Measurements from ENCODE around the gene TIFAB. TPM values are rescaled to one million over a fixed set of nuclear protein-coding genes. Genes with fewer than 3 reads are reported as not detected.

The TIFAB gene
- total RNA-seq, 1 experiment from 2014 or later: not detected

DNA sequence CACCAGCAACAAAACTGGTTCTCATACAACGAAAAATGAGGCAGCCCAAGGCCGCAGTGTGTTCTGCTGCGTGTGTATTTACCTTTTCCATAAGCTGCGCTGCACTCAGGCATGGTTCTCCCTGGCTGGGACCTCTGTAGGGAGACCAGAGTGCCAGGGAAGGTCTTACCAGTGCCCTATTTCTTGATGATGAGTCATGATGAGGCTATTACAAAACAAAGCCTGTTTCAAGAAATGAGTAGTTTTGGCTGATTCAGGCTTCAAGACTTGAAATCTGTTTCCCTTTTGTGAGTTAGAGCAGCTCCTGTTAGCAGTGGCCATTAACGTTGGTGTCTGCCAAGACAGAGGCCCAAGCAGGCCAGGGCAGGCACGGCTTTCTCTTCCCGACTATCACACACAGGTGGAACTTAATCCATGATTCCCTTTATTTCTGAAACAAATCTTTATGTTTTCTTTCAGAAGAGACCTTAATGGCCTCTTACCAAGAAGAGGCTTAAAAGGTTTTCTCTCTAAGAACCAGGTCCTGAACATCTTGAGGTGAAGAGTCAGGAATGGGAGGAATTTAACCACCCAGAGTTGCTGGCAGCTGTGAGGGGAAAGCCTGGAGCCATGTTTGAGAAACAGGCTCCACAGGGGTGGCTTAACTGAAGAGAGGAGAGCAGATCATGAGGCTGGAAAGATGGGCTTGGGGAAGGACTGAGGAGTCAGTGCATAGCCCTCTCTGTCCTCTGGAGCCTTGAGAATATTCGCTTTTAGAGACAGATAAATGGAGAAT lies 41.4 kb upstream of the TIFAB start:
- no peak overlapping the region for H3K4me3 ChIP-seq (ENCODE audit: low read depth in 2 of 2, low read length in 2 of 2)
- no TSS peak for BruUV-seq (replicated peaks)
- in situ Hi-C loops (cut with HindIII; ENCODE audit: low pct_unique_long_range_greater_than_20kb, low sequenced_read_pairs): no loop called here
- H3K27ac ChIP-seq (ENCODE audit: low read length): no peak overlapping the region
- ChIA-PET CTCF (no interaction called here), POLR2A (no interaction called here)
- no peaks in the 10 kb centered on the region for H3K9me3 ChIP-seq (ENCODE audit: control insufficient read depth, insufficient read depth, low read depth, low read length)
- no peaks in the 10 kb centered on the region for H3K4me1 ChIP-seq (ENCODE audit: control insufficient read depth, insufficient read depth, low read length)
- no peak for ATAC-seq
- peaks cover 7% of the 10 kb centered on the region for H3K27me3 ChIP-seq (ENCODE audit: control insufficient read depth, insufficient read depth, low read length)
- no peaks in the 10 kb centered on the region for H3K36me3 ChIP-seq (ENCODE audit: control insufficient read depth, insufficient read depth, low read length)
- intact Hi-C loops (cut with micrococcal nuclease; ENCODE audit: unreplicated experiment): no loop called here
- no peak for TF ChIP-seq POLR2AphosphoS5 (IDR thresholded peaks at IDR 0.05; ENCODE audit: low read depth, low read length)
- no peak for DNase-seq (ENCODE audit: low read depth, low spot score)

DNA sequence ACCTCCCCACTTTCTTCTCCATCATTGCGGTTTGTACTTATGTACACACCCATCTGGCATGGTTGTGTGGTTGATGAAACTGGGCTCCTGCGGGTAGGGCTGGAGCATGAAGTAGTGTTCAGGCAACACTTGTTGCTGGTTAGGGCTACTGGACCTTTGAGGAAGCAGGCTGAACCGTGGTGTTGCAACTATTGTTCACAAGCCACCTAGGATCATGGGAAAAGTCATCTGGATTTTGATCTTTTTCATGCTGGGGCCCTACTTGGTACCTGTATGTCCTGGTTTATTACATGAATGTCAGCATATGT lies 40.1 kb upstream of the TIFAB start:
- in situ Hi-C loops (cut with HindIII; ENCODE audit: low pct_unique_long_range_greater_than_20kb, low sequenced_read_pairs) (no loop called here), intact Hi-C loops (cut with micrococcal nuclease; ENCODE audit: unreplicated experiment) (no loop called here)
- H3K4me1 ChIP-seq (ENCODE audit: control insufficient read depth, insufficient read depth, low read length): no peaks in the 10 kb centered on the region
- no peak for ATAC-seq
- no peak overlapping the region for H3K4me3 ChIP-seq (ENCODE audit: low read depth in 2 of 2, low read length in 2 of 2)
- H3K27ac ChIP-seq (ENCODE audit: low read length): no peak overlapping the region
- no peak for DNase-seq (ENCODE audit: low read depth, low spot score)
- no peaks in the 10 kb centered on the region for H3K9me3 ChIP-seq (ENCODE audit: control insufficient read depth, insufficient read depth, low read depth, low read length)
- ChIA-PET POLR2A (no interaction called here), CTCF (no interaction called here)
- no peak for TF ChIP-seq POLR2AphosphoS5 (IDR thresholded peaks at IDR 0.05; ENCODE audit: low read depth, low read length)
- no TSS peak for BruUV-seq (replicated peaks)
- no peaks in the 10 kb centered on the region for H3K36me3 ChIP-seq (ENCODE audit: control insufficient read depth, insufficient read depth, low read length)
- peaks cover 3% of the 10 kb centered on the region for H3K27me3 ChIP-seq (ENCODE audit: control insufficient read depth, insufficient read depth, low read length)

DNA sequence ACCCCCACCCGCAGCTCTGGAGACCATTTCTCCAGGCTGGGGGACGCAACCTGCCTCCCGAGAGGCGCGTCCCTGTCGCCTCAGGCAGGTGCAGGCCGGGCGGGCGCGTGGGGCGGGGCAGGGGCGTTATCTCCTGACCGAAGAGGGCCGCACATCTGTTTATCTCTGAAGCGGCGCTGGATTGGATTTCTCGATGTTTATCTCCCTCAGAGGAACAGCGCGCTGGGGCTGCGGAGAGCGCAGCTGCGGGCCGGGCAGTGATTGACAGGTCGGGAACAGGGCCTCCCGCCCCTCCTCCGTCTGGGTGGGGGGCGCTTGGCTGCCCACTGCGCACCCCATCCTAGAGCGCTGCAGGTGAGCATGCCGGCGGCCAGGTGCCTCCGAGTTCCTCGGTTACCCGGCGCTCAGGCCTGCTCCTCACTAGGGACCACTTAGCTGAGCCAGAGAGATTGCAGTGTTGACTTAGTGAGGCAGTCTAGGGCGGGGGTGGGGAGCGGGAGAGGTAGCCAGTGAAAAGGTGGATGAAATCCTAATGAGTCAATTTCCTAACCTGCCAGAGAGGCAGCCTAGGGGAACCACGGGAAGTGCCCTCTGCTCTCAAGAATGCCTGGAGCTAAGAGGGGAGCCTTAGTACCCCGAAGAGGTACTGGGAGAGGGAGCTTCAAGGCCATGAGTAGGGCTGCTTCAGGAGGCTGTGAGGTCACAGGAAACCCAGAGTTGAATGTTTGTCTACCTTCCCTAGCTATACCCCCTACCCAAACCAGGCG lies 39.6 kb upstream of the TIFAB start:
- in situ Hi-C loops (cut with HindIII; ENCODE audit: low pct_unique_long_range_greater_than_20kb, low sequenced_read_pairs): no loop called here
- ATAC-seq: no peak
- intact Hi-C loops (cut with micrococcal nuclease; ENCODE audit: unreplicated experiment): no loop called here
- BruUV-seq (replicated peaks): no TSS peak
- TF ChIP-seq SIN3A (IDR thresholded peaks at IDR 0.05; ENCODE audit: borderline replicate concordance, insufficient read depth, low read depth, low read length) (no peak), POLR2AphosphoS5 (IDR thresholded peaks at IDR 0.05; ENCODE audit: low read depth, low read length) (no peak), TCF7L2 (IDR thresholded peaks at IDR 0.05; ENCODE audit: low read depth, low read length) (no peak), CTCF (IDR thresholded peaks at IDR 0.05) (no peak)
- TF ChIP-seq, protein P1, sequence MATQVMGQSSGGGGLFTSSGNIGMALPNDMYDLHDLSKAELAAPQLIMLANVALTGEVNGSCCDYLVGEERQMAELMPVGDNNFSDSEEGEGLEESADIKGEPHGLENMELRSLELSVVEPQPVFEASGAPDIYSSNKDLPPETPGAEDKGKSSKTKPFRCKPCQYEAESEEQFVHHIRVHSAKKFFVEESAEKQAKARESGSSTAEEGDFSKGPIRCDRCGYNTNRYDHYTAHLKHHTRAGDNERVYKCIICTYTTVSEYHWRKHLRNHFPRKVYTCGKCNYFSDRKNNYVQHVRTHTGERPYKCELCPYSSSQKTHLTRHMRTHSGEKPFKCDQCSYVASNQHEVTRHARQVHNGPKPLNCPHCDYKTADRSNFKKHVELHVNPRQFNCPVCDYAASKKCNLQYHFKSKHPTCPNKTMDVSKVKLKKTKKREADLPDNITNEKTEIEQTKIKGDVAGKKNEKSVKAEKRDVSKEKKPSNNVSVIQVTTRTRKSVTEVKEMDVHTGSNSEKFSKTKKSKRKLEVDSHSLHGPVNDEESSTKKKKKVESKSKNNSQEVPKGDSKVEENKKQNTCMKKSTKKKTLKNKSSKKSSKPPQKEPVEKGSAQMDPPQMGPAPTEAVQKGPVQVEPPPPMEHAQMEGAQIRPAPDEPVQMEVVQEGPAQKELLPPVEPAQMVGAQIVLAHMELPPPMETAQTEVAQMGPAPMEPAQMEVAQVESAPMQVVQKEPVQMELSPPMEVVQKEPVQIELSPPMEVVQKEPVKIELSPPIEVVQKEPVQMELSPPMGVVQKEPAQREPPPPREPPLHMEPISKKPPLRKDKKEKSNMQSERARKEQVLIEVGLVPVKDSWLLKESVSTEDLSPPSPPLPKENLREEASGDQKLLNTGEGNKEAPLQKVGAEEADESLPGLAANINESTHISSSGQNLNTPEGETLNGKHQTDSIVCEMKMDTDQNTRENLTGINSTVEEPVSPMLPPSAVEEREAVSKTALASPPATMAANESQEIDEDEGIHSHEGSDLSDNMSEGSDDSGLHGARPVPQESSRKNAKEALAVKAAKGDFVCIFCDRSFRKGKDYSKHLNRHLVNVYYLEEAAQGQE (IDR thresholded peaks at IDR 0.05; ENCODE audit: insufficient read depth in 1 of 2, low read depth in 2 of 2, low read length in 1 of 2): no peak
- Histone ChIP-seq H3K4me3 (ENCODE audit: low read depth in 2 of 2, low read length in 2 of 2) (no peak overlapping the region), H3K4me1 (ENCODE audit: control insufficient read depth, insufficient read depth, low read length) (no peaks in the 10 kb centered on the region), H3K9me3 (ENCODE audit: control insufficient read depth, insufficient read depth, low read depth, low read length) (no peaks in the 10 kb centered on the region), H3K36me3 (ENCODE audit: control insufficient read depth, insufficient read depth, low read length) (no peaks in the 10 kb centered on the region), H3K27me3 (ENCODE audit: control insufficient read depth, insufficient read depth, low read length) (peaks cover 3% of the 10 kb centered on the region; the same call in 1 of the 2 replicates), H3K27ac (ENCODE audit: low read length) (no peak overlapping the region)
- no peak for DNase-seq (ENCODE audit: low read depth, low spot score)
- ChIA-PET POLR2A (no interaction called here), CTCF (no interaction called here)
